MM.1S (cell line): ENCODE results near the gene ESYT1.

Experiments
- CTCF ChIP-seq: fragments of 300-600 bp; sonication (generic); IDR thresholded peaks from 2 replicates; pipeline ENCODE4 v1.5.1; 2016; ENCODE audit warnings: antibody characterized with exemption, low read length, mixed read lengths
- EZH2 ChIP-seq: fragments of 300-600 bp; sonication (generic); optimal IDR thresholded peaks from 2 replicates; pipeline ENCODE3; 2017; ENCODE audit warnings: low read depth, mild to moderate bottlenecking, antibody characterized with exemption, low read length, mixed read lengths

- no peak for TF ChIP-seq CTCF
- no peak for TF ChIP-seq EZH2
These were observed 31.6 kb downstream of the ESYT1 start for GRCh38 chr12:56159482-56160192.
